ENCODE data around the gene NPAS2. TPM values are rescaled to one million over a fixed set of nuclear protein-coding genes. Genes with fewer than 3 reads are reported as not detected.

NPAS2 gene
- total and polyA plus RNA-seq, 2 of the 8 experiments (the other 6 are each of a cell fraction or from before 2014, with no cell fraction given), result 1.8 to 1.9 TPM

DNA sequence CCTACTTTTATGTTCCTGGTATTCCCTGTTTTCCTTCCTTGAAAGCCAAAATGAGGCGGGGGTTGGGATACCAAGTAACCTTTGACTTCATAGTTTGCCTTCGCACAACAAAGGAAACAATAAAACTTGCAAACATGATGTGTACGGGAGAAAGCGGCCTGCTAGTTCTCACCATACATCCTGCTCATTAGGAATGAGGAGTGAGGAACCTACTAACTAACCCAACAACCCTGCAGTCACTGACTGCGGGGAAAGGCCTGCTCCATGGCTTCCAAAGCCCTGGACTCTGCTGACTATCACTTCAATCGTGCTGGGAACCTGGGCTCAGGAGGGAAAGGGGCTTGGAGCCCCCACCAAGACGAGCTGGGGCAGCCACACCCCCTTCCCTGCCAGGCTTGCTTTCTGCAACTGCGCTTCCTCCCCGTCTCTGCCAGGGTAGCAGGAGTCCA is 206.3 kb downstream of the NPAS2 start:
- Histone ChIP-seq H4K91ac (replicated peaks; ENCODE audit: insufficient read length, low read length) (no peak overlapping the region), H2AFZ (ENCODE audit: low read length) (no peak overlapping the region), H3K79me1 (ENCODE audit: low read depth, low read length) (no peaks in the 10 kb centered on the region), H3K14ac (ENCODE audit: insufficient read length) (no peak overlapping the region), H3K56ac (replicated peaks; ENCODE audit: insufficient read length, low read depth, low read length) (no peak overlapping the region), H4K8ac (ENCODE audit: extremely low read depth, insufficient read depth, low read length) (no peak overlapping the region), H3K4ac (replicated peaks; ENCODE audit: insufficient read length, low read depth, low read length) (no peak overlapping the region), H3K4me1 (replicated peaks in 1 of 4; ENCODE audit: control insufficient read depth in 3 of 4, insufficient read depth in 4 of 4, low read length in 3 of 4) (peaks cover 2 to 9% (median 5%) of the 10 kb centered on the region in 4 experiments; a peak in 5 of 7 replicates), H3K79me2 (ENCODE audit: control insufficient read depth in 1 of 2, insufficient read depth in 2 of 2, low read length in 2 of 2) (no peaks in the 10 kb centered on the region), H3K4me2 (ENCODE audit: insufficient read depth in 1 of 2, low read depth in 2 of 2, low read length in 2 of 2) (peak overlapping the region; percentile 28 to 31; a peak in 3 of 4 replicates), H4K5ac (ENCODE audit: insufficient read length, low read depth, low read length) (no peak overlapping the region), H3K4me3 (ENCODE audit: extremely low read depth in 1 of 4, insufficient read depth in 2 of 4, low read depth in 3 of 4, low read length in 4 of 4) (no peak overlapping the region; a peak in 1 of 8 replicates), H2BK15ac (ENCODE audit: low read length) (no peak overlapping the region), H2AK5ac (ENCODE audit: low read depth, low read length) (no peak overlapping the region), H3K36me3 (ENCODE audit: control insufficient read depth in 2 of 4, insufficient read depth in 4 of 4, low read length in 3 of 4) (peaks cover 0 to 25% (median 5%) of the 10 kb centered on the region in 4 experiments; a peak in 6 of 8 replicates), H2BK120ac (replicated peaks; ENCODE audit: low read depth, low read length) (no peak overlapping the region), H3K9ac (replicated peaks in 1 of 4; ENCODE audit: extremely low read depth in 1 of 4, low read depth in 3 of 4, low read length in 3 of 4) (no peak overlapping the region; a peak in 1 of 7 replicates), H3K27me3 (replicated peaks in 1 of 4; ENCODE audit: control insufficient read depth in 3 of 4, extremely low read depth in 1 of 4, insufficient read depth in 3 of 4, low read length in 3 of 4) (no peaks in the 10 kb centered on the region), H3K23me2 (ENCODE audit: low read depth, low read length) (no peaks in the 10 kb centered on the region), H4K20me1 (replicated peaks in 1 of 2; ENCODE audit: control insufficient read depth in 1 of 2, insufficient read depth in 2 of 2, low read length in 2 of 2) (peaks cover 0 to 4% of the 10 kb centered on the region in 2 experiments), H2BK20ac (ENCODE audit: low read length) (no peak overlapping the region), H3K27ac (ENCODE audit: low read depth, low read length) (peak overlapping the region; percentile 30; the same call in 1 of the 2 replicates), H3K18ac (ENCODE audit: extremely low read depth, low read length) (0 out of 2 replicates have a peak overlapping the region, but pooled peaks have one; percentile 51), H2BK5ac (ENCODE audit: low read depth, low read length) (no peak overlapping the region), H3K23ac (ENCODE audit: insufficient read length) (no peak overlapping the region), H2BK12ac (ENCODE audit: low read depth, low read length) (peak overlapping the region; percentile 11; the same call in 1 of the 2 replicates), H3K9me3 (ENCODE audit: insufficient read depth in 2 of 2, low read depth in 1 of 2, low read length in 1 of 2) (no peaks in the 10 kb centered on the region)
- no peak for TF ChIP-seq EGR1 (IDR thresholded peaks at IDR 0.05; ENCODE audit: borderline replicate concordance, low read depth, low read length)
- ChIA-PET CTCF (ENCODE audit: partially characterized antibody) (interaction anchor here (0.8 to 3.9 kb wide), 12 partner anchors 10 to 418 kb away, joined by 3 to 37 read pairs (median 4); partner anchors contain the start of gene TBC1D8), POLR2A (ENCODE audit: partially characterized antibody) (interaction anchor here (2.6 to 4.1 kb wide), 2 partner anchors 19 to 23 kb away, joined by 14 to 29 read pairs; partner anchors contain the start of gene RPL31)
- FAIRE-seq (no peak), DNase-seq (ENCODE audit: low read depth in 1 of 2, low spot score in 2 of 2) (no peak)
- WGBS, 2 experiments (ENCODE audit: extremely low coverage in 1 of 2, insufficient coverage in 1 of 2, insufficient read length in 1 of 2, insufficient replicate concordance in 2 of 2, low coverage in 1 of 2, low lambda C conversion rate in 2 of 2, missing lambda C conversion rate in 1 of 2), result 60% methylated on average over 9 of the region's 9 CpGs; no CpG with 5 or more reads in 1 of the 2 experiments

Data from H1 (cell line).